WTC11 (cell line): ENCODE results near the gene STUB1. TPM values are rescaled to one million over a fixed set of nuclear protein-coding genes. Genes with fewer than 3 reads are reported as not detected.

Experiments
- AR ChIP-seq: fragments of 250-450 bp; sonication (Bioruptor Pico); IDR thresholded peaks from 2 replicates; pipeline ENCODE4 v1.9.0; 2021; ENCODE audit warnings: mild to moderate bottlenecking
- ATF2 ChIP-seq: sonication (generic); formaldehyde crosslinking; IDR thresholded peaks from 2 replicates; pipeline ENCODE4 v1.8.1; 2022; ENCODE audit warnings: low read depth, missing genetic modification reagents, borderline replicate concordance
- ATF6 ChIP-seq: sonication (generic); formaldehyde crosslinking; IDR thresholded peaks from 2 replicates; pipeline ENCODE4 v1.8.1; 2023; ENCODE audit warnings: mild to moderate bottlenecking, missing genetic modification reagents
- CDX4 ChIP-seq: fragments of 250-450 bp; sonication (Bioruptor Pico); IDR thresholded peaks from 2 replicates; pipeline ENCODE4 v1.9.0; 2021; ENCODE audit warnings: moderate library complexity, mild to moderate bottlenecking, inconsistent platforms, borderline replicate concordance
- CREB1 ChIP-seq: sonication (generic); formaldehyde crosslinking; IDR thresholded peaks from 2 replicates; pipeline ENCODE4 v1.8.0; 2023; ENCODE audit warnings: mild to moderate bottlenecking, missing genetic modification reagents
- E2F1 ChIP-seq: sonication (generic); formaldehyde crosslinking; IDR thresholded peaks from 2 replicates; pipeline ENCODE4 v1.8.0; 2022; ENCODE audit warnings: mild to moderate bottlenecking, missing genetic modification reagents
- E2F5 ChIP-seq: sonication (generic); formaldehyde crosslinking; IDR thresholded peaks from 2 replicates; pipeline ENCODE4 v1.8.1; 2022; ENCODE audit warnings: mild to moderate bottlenecking, moderate library complexity, missing genetic modification reagents
- ELF4 ChIP-seq: sonication (generic); formaldehyde crosslinking; IDR thresholded peaks from 2 replicates; pipeline ENCODE4 v1.8.1; 2022; ENCODE audit warnings: low read depth, mild to moderate bottlenecking, moderate library complexity, missing genetic modification reagents
- ERG ChIP-seq: fragments of 250-450 bp; sonication (Bioruptor Pico); IDR thresholded peaks from 2 replicates; pipeline ENCODE4 v1.8.0; 2021; ENCODE audit warnings: mild to moderate bottlenecking
- ESRRA ChIP-seq: sonication (generic); formaldehyde crosslinking; IDR thresholded peaks from 2 replicates; pipeline ENCODE4 v1.8.1; 2022; ENCODE audit warnings: mild to moderate bottlenecking, missing genetic modification reagents, borderline replicate concordance
- ETV6 ChIP-seq: sonication (generic); formaldehyde crosslinking; IDR thresholded peaks from 2 replicates; pipeline ENCODE4 v1.8.1; 2022; ENCODE audit warnings: mild to moderate bottlenecking, missing genetic modification reagents
- JUN ChIP-seq: sonication (generic); formaldehyde crosslinking; IDR thresholded peaks from 2 replicates; pipeline ENCODE4 v1.8.0; 2023; ENCODE audit warnings: mild to moderate bottlenecking, missing genetic modification reagents
- NR1H2 ChIP-seq: sonication (generic); formaldehyde crosslinking; IDR thresholded peaks from 2 replicates; pipeline ENCODE4 v1.9.0; 2021; ENCODE audit warnings: mild to moderate bottlenecking, moderate library complexity, missing genetic modification reagents
- OVOL2 ChIP-seq: fragments of 250-450 bp; sonication (Bioruptor Pico); IDR thresholded peaks from 2 replicates; pipeline ENCODE4 v1.9.0; 2021; ENCODE audit warnings: mild to moderate bottlenecking, borderline replicate concordance
- PRDM15 ChIP-seq: sonication (generic); formaldehyde crosslinking; IDR thresholded peaks from 2 replicates; pipeline ENCODE4 v1.8.0; 2022; ENCODE audit warnings: missing genetic modification reagents
- RELA ChIP-seq: sonication (generic); formaldehyde crosslinking; IDR thresholded peaks from 2 replicates; pipeline ENCODE4 v1.8.1; 2022; ENCODE audit warnings: missing genetic modification reagents, mild to moderate bottlenecking, borderline replicate concordance
- SOX15 ChIP-seq: fragments of 250-450 bp; sonication (Bioruptor Pico); IDR thresholded peaks from 2 replicates; pipeline ENCODE4 v1.9.0; 2021; ENCODE audit warnings: mild to moderate bottlenecking
- SP1 ChIP-seq: sonication (generic); formaldehyde crosslinking; conservative IDR thresholded peaks from 2 replicates; pipeline ENCODE4 v1.8.1; 2022; ENCODE audit warnings: missing genetic modification reagents
- STAT6 ChIP-seq: sonication (generic); formaldehyde crosslinking; conservative IDR thresholded peaks from 2 replicates; pipeline ENCODE4 v1.8.1; 2023; ENCODE audit warnings: mild to moderate bottlenecking, low read depth, missing genetic modification reagents, moderate library complexity
- TCF7 ChIP-seq: sonication (generic); formaldehyde crosslinking; IDR thresholded peaks from 2 replicates; pipeline ENCODE4 v1.8.0; 2022; ENCODE audit warnings: mild to moderate bottlenecking, low read depth, missing genetic modification reagents, moderate library complexity
- TEAD1 ChIP-seq: sonication (generic); formaldehyde crosslinking; IDR thresholded peaks from 2 replicates; pipeline ENCODE4 v1.8.0; 2022; ENCODE audit warnings: mild to moderate bottlenecking, missing genetic modification reagents
- ZNF232 ChIP-seq: sonication (generic); formaldehyde crosslinking; IDR thresholded peaks from 2 replicates; pipeline ENCODE4 v1.8.0; 2022; ENCODE audit warnings: mild to moderate bottlenecking, missing genetic modification reagents
- total RNA-seq: library from RNA; stranded (reverse); gene quantifications from 3 replicates; pipeline ENCODE4 v1.2.3, GENCODE V29; 2021

Gene STUB1
- total RNA-seq, 1 experiment from 2014 or later = 88.2 TPM

- TF ChIP-seq STAT6 (CRISPR knock-in tag) (no peak), NR1H2 (CRISPR knock-in tag) (no peak), E2F1 (CRISPR knock-in tag) (no peak), SOX15 (CRISPR knock-in tag) (no peak), ETV6 (no peak), AR (CRISPR knock-in tag) (no peak), JUN (CRISPR knock-in tag) (no peak), CREB1 (no peak), E2F5 (CRISPR knock-in tag) (no peak), SP1 (no peak), ZNF232 (CRISPR knock-in tag) (no peak), ATF6 (CRISPR knock-in tag) (no peak), TEAD1 (no peak), RELA (CRISPR knock-in tag) (no peak), ELF4 (no peak), ESRRA (no peak), TCF7 (CRISPR knock-in tag) (no peak), OVOL2 (no peak), ERG (CRISPR knock-in tag) (no peak), ATF2 (CRISPR knock-in tag) (no peak), PRDM15 (CRISPR knock-in tag) (no peak), CDX4 (no peak)
Observed at GRCh38 chr16:720447-720989, 40.3 kb downstream of the STUB1 start (continued).
